Measurements from ENCODE around the gene M1AP. TPM values are rescaled to one million over a fixed set of nuclear protein-coding genes. Genes with fewer than 3 reads are reported as not detected.

The M1AP gene
- total RNA-seq, 1 experiment from 2014 or later, result not detected

- H3K27ac Mint-ChIP-seq (ENCODE audit: unreplicated experiment), result no peak overlapping the region
- DNase-seq, result no peak
- intact Hi-C loops (cut with micrococcal nuclease; ENCODE audit: unreplicated experiment), result no loop called here
- TF ChIP-seq CTCF (IDR thresholded peaks at IDR 0.05; ENCODE audit: insufficient read depth in 1 of 2, low read depth in 1 of 2, low read length in 1 of 2, severe bottlenecking in 1 of 2, unreplicated experiment in 1 of 2), result no peak
- peaks cover 12% of the 10 kb centered on the region for H3K4me1 Mint-ChIP-seq (ENCODE audit: low read depth, unreplicated experiment)
- Histone ChIP-seq H3K4me3 (ENCODE audit: low read depth, low read length) (no peak overlapping the region), H3K36me3 (ENCODE audit: control insufficient read depth, insufficient read depth, low read length) (no peaks in the 10 kb centered on the region), H3K27me3 (replicated peaks; ENCODE audit: control insufficient read depth, insufficient read depth, low read length) (no peaks in the 10 kb centered on the region), H3K4me1 (0 out of 2 replicates have a peak, but pooled peaks cover 5% of the 10 kb centered on the region), H3K9me3 (no peaks in the 10 kb centered on the region)
- no peaks in the 10 kb centered on the region for H3K36me3 Mint-ChIP-seq (ENCODE audit: insufficient read depth, unreplicated experiment)
- CTCF ChIA-PET, result interaction anchor here (1.1 kb wide), 1 partner anchor 34 kb away, joined by 3 read pairs; no protein-coding TSS in a partner anchor
- no peaks in the 10 kb centered on the region for H3K9me3 Mint-ChIP-seq (ENCODE audit: unreplicated experiment)
- H3K4me3 Mint-ChIP-seq (ENCODE audit: unreplicated experiment), result no peak overlapping the region
- POLR2A ChIA-PET, result no interaction called here
- no TSS peak for BruUV-seq (replicated peaks)
- H3K27me3 Mint-ChIP-seq (ENCODE audit: insufficient read depth, unreplicated experiment), result peaks cover 15% of the 10 kb centered on the region
These were observed 54.0 kb downstream of the M1AP start for GRCh38 chr2:74593826-74594772.

GRCh38 chr2:74588664-74589063, 59.5 kb downstream of the M1AP start:
- 0 out of 2 replicates have a peak, but pooled peaks cover under 1% of the 10 kb centered on the region for H3K4me1 ChIP-seq
- TF ChIP-seq CTCF (IDR thresholded peaks at IDR 0.05; ENCODE audit: insufficient read depth in 1 of 2, low read depth in 1 of 2, low read length in 1 of 2, severe bottlenecking in 1 of 2, unreplicated experiment in 1 of 2), result no peak
- no peaks in the 10 kb centered on the region for H3K36me3 ChIP-seq (ENCODE audit: control insufficient read depth, insufficient read depth, low read length)
- no peak overlapping the region for H3K4me3 ChIP-seq (ENCODE audit: low read depth, low read length)
- no peaks in the 10 kb centered on the region for H3K36me3 Mint-ChIP-seq (ENCODE audit: insufficient read depth, unreplicated experiment)
- H3K27me3 ChIP-seq (replicated peaks; ENCODE audit: control insufficient read depth, insufficient read depth, low read length), result no peaks in the 10 kb centered on the region
- H3K4me3 Mint-ChIP-seq (ENCODE audit: unreplicated experiment), result no peak overlapping the region
- DNase-seq, result no peak
- BruUV-seq (replicated peaks), result no TSS peak
- intact Hi-C loops (cut with micrococcal nuclease; ENCODE audit: unreplicated experiment), result loop anchor here (5.0 kb wide), 1 partner anchor 336 kb away; no protein-coding TSS in a partner anchor
- H3K4me1 Mint-ChIP-seq (ENCODE audit: low read depth, unreplicated experiment), result peaks cover 16% of the 10 kb centered on the region
- no peaks in the 10 kb centered on the region for H3K9me3 Mint-ChIP-seq (ENCODE audit: unreplicated experiment)
- CTCF ChIA-PET, result interaction anchor here (0.6 to 2.0 kb wide), 4 partner anchors 30 to 106 kb away, joined by 3 to 7 read pairs (median 6); partner anchors contain the start of genes CCDC142, LOXL3 and TTC31
- H3K27ac Mint-ChIP-seq (ENCODE audit: unreplicated experiment), result no peak overlapping the region
- POLR2A ChIA-PET, result interaction anchor here (0.6 kb wide), 2 partner anchors 23 to 29 kb away, joined by 3 to 4 read pairs; no protein-coding TSS in a partner anchor
- H3K27me3 Mint-ChIP-seq (ENCODE audit: insufficient read depth, unreplicated experiment), result peaks cover 6% of the 10 kb centered on the region
- H3K9me3 ChIP-seq, result no peaks in the 10 kb centered on the region

GRCh38 chr2:74587664-74588277, 60.4 kb downstream of the M1AP start:
- H3K9me3 Mint-ChIP-seq (ENCODE audit: unreplicated experiment), result no peaks in the 10 kb centered on the region
- CTCF ChIA-PET, result interaction anchor here (0.6 to 1.6 kb wide), 6 partner anchors 29 to 253 kb away, joined by 3 to 8 read pairs (median 5); partner anchors contain the start of genes AUP1, HTRA2 and PCGF1

More at GRCh38 chr2:74587664-74588277, 60.4 kb downstream of the M1AP start:
- Histone ChIP-seq H3K4me1 (no peaks in the 10 kb centered on the region), H3K9me3 (no peaks in the 10 kb centered on the region), H3K27me3 (replicated peaks; ENCODE audit: control insufficient read depth, insufficient read depth, low read length) (no peaks in the 10 kb centered on the region), H3K36me3 (ENCODE audit: control insufficient read depth, insufficient read depth, low read length) (no peaks in the 10 kb centered on the region), H3K4me3 (ENCODE audit: low read depth, low read length) (no peak overlapping the region)
- H3K4me1 Mint-ChIP-seq (ENCODE audit: low read depth, unreplicated experiment), result peaks cover 22% of the 10 kb centered on the region
- no peak overlapping the region for H3K27ac Mint-ChIP-seq (ENCODE audit: unreplicated experiment)
- H3K4me3 Mint-ChIP-seq (ENCODE audit: unreplicated experiment), result no peak overlapping the region
- H3K36me3 Mint-ChIP-seq (ENCODE audit: insufficient read depth, unreplicated experiment), result no peaks in the 10 kb centered on the region
- no TSS peak for BruUV-seq (replicated peaks)
- intact Hi-C loops (cut with micrococcal nuclease; ENCODE audit: unreplicated experiment), result loop anchor here (1.0 to 5.0 kb wide), 7 partner anchors 38 to 335 kb away; partner anchors contain the start of genes AUP1, HTRA2, MRPL53 and PCGF1
- peak; percentile 64 to 79 for TF ChIP-seq CTCF (IDR thresholded peaks at IDR 0.05; ENCODE audit: insufficient read depth in 1 of 2, low read depth in 1 of 2, low read length in 1 of 2, severe bottlenecking in 1 of 2, unreplicated experiment in 1 of 2)
- H3K27me3 Mint-ChIP-seq (ENCODE audit: insufficient read depth, unreplicated experiment), result peaks cover 4% of the 10 kb centered on the region
- peak; percentile 71 to 75 for DNase-seq
- POLR2A ChIA-PET, result interaction anchor here (0.6 to 0.7 kb wide), 2 partner anchors 22 to 54 kb away, joined by 3 to 4 read pairs; no protein-coding TSS in a partner anchor
